ENCODE measurements around the gene BET1. TPM values are rescaled to one million over a fixed set of nuclear protein-coding genes. Genes with fewer than 3 reads are reported as not detected.

Gene BET1
- total and polyA plus RNA-seq, 2 of the 8 experiments (the other 6 are each of a cell fraction or from before 2014, with no cell fraction given), result 20.6 to 31.7 TPM

- no peak overlapping the region for H2BK20ac ChIP-seq (ENCODE audit: low read length)
- H4K8ac ChIP-seq (ENCODE audit: extremely low read depth, insufficient read depth, low read length), result no peak overlapping the region
- no peak overlapping the region for H2BK120ac ChIP-seq (replicated peaks; ENCODE audit: low read depth, low read length)
- no peak overlapping the region for H2AK5ac ChIP-seq (ENCODE audit: low read depth, low read length)
- FAIRE-seq (no peak), DNase-seq (ENCODE audit: low read depth in 1 of 2, low spot score in 2 of 2) (no peak)
- H2BK5ac ChIP-seq (ENCODE audit: low read depth, low read length), result no peak overlapping the region
- no peaks in the 10 kb centered on the region for H4K20me1 ChIP-seq (replicated peaks in 1 of 2; ENCODE audit: control insufficient read depth in 1 of 2, insufficient read depth in 2 of 2, low read length in 2 of 2)
- no peak overlapping the region for H2BK12ac ChIP-seq (ENCODE audit: low read depth, low read length)
- no peaks in the 10 kb centered on the region for H3K27me3 ChIP-seq (replicated peaks in 1 of 4; ENCODE audit: control insufficient read depth in 3 of 4, extremely low read depth in 1 of 4, insufficient read depth in 3 of 4, low read length in 3 of 4)
- no peak overlapping the region for H4K91ac ChIP-seq (replicated peaks; ENCODE audit: insufficient read length, low read length)
- no peak overlapping the region for H3K4me2 ChIP-seq (ENCODE audit: insufficient read depth in 1 of 2, low read depth in 2 of 2, low read length in 2 of 2)
- H2BK15ac ChIP-seq (ENCODE audit: low read length), result no peak overlapping the region
- H3K14ac ChIP-seq (ENCODE audit: insufficient read length), result no peak overlapping the region
- no peak overlapping the region for H3K9ac ChIP-seq (replicated peaks in 1 of 4; ENCODE audit: extremely low read depth in 1 of 4, low read depth in 3 of 4, low read length in 3 of 4)
- no peak overlapping the region for H2AFZ ChIP-seq (ENCODE audit: low read length)
- no peak overlapping the region for H3K23ac ChIP-seq (ENCODE audit: insufficient read length)
- H4K5ac ChIP-seq (ENCODE audit: insufficient read length, low read depth, low read length), result no peak overlapping the region
- POLR2A ChIA-PET (ENCODE audit: partially characterized antibody), result interaction anchor here (0.9 kb wide), 1 partner anchor 90 kb away, joined by 3 read pairs; no protein-coding TSS in a partner anchor
- WGBS, 2 experiments (ENCODE audit: extremely low coverage in 1 of 2, insufficient coverage in 1 of 2, insufficient read length in 1 of 2, insufficient replicate concordance in 2 of 2, low coverage in 1 of 2, low lambda C conversion rate in 2 of 2, missing lambda C conversion rate in 1 of 2), result 94% methylated on average over 28 of the region's 35 CpGs; no CpG with 5 or more reads in 1 of the 2 experiments
- H3K4me1 ChIP-seq (replicated peaks in 1 of 4; ENCODE audit: control insufficient read depth in 3 of 4, insufficient read depth in 4 of 4, low read length in 3 of 4), result no peaks in the 10 kb centered on the region
- no peaks in the 10 kb centered on the region for H3K9me3 ChIP-seq (ENCODE audit: insufficient read depth in 2 of 2, low read depth in 1 of 2, low read length in 1 of 2)
- no peaks in the 10 kb centered on the region for H3K23me2 ChIP-seq (ENCODE audit: low read depth, low read length)
- no peaks in the 10 kb centered on the region for H3K79me1 ChIP-seq (ENCODE audit: low read depth, low read length)
- H3K18ac ChIP-seq (ENCODE audit: extremely low read depth, low read length), result no peak overlapping the region
- no peak overlapping the region for H3K4me3 ChIP-seq (ENCODE audit: extremely low read depth in 1 of 4, insufficient read depth in 2 of 4, low read depth in 3 of 4, low read length in 4 of 4)
- TF ChIP-seq BRCA1 (IDR thresholded peaks at IDR 0.05; ENCODE audit: low read depth, low read length) (no peak), ZNF274 (IDR thresholded peaks at IDR 0.05; ENCODE audit: borderline replicate concordance, extremely low read depth, low read length) (no peak), RAD21 (IDR thresholded peaks at IDR 0.05 in 1 of 2, conservative IDR thresholded peaks at IDR 0.05 in 1 of 2; ENCODE audit: low read depth in 2 of 2, low read length in 2 of 2) (no peak)
- TF ChIP-seq, protein P1, sequence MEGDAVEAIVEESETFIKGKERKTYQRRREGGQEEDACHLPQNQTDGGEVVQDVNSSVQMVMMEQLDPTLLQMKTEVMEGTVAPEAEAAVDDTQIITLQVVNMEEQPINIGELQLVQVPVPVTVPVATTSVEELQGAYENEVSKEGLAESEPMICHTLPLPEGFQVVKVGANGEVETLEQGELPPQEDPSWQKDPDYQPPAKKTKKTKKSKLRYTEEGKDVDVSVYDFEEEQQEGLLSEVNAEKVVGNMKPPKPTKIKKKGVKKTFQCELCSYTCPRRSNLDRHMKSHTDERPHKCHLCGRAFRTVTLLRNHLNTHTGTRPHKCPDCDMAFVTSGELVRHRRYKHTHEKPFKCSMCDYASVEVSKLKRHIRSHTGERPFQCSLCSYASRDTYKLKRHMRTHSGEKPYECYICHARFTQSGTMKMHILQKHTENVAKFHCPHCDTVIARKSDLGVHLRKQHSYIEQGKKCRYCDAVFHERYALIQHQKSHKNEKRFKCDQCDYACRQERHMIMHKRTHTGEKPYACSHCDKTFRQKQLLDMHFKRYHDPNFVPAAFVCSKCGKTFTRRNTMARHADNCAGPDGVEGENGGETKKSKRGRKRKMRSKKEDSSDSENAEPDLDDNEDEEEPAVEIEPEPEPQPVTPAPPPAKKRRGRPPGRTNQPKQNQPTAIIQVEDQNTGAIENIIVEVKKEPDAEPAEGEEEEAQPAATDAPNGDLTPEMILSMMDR (IDR thresholded peaks at IDR 0.05; ENCODE audit: control extremely low read depth in 1 of 3, insufficient read depth in 1 of 3, low read depth in 1 of 3, low read length in 3 of 3), result no peak
- CTCF ChIA-PET (ENCODE audit: partially characterized antibody), result interaction anchor here (0.7 to 1.6 kb wide), 9 partner anchors 12 to 122 kb away, joined by 3 to 5 read pairs (median 4); partner anchors contain the start of gene GNG11
- no peaks in the 10 kb centered on the region for H3K36me3 ChIP-seq (ENCODE audit: control insufficient read depth in 2 of 4, insufficient read depth in 4 of 4, low read length in 3 of 4)
- H3K27ac ChIP-seq (ENCODE audit: low read depth, low read length), result no peak overlapping the region
- H3K56ac ChIP-seq (replicated peaks; ENCODE audit: insufficient read length, low read depth, low read length), result no peak overlapping the region
- H3K4ac ChIP-seq (replicated peaks; ENCODE audit: insufficient read length, low read depth, low read length), result no peak overlapping the region
- no peaks in the 10 kb centered on the region for H3K79me2 ChIP-seq (ENCODE audit: control insufficient read depth in 1 of 2, insufficient read depth in 2 of 2, low read length in 2 of 2)
Measured at GRCh38 chr7:94011714-94012353, 7.7 kb upstream of the BET1 start.
